Ammon's horn (tissue), 1 donor: ENCODE data around the gene PLGRKT.
A peak's percentile ranks its signal among the peaks of the same experiment; 100 is the strongest.
"Not testable (repeated sequence)": the region's sequence is repeated elsewhere in the genome, so short reads cannot be mapped to it uniquely, and the experiment has no call there.

Experiments used
- DNase-seq: peaks from one replicate; pipeline ENCODE4 v3.0.0-alpha.2; 2016; ENCODE audit warnings: low spot score

PLGRKT gene

GRCh38 chr9:5430912-5431311 is 6.8 kb downstream of the PLGRKT start:
- no peak for DNase-seq

- peak; percentile 49 for DNase-seq
Observed at GRCh38 chr9:5429873-5430564, 7.7 kb downstream of the PLGRKT start.

GRCh38 chr9:5428794-5429528 is 8.8 kb downstream of the PLGRKT start:
- no peak for DNase-seq

DNA sequence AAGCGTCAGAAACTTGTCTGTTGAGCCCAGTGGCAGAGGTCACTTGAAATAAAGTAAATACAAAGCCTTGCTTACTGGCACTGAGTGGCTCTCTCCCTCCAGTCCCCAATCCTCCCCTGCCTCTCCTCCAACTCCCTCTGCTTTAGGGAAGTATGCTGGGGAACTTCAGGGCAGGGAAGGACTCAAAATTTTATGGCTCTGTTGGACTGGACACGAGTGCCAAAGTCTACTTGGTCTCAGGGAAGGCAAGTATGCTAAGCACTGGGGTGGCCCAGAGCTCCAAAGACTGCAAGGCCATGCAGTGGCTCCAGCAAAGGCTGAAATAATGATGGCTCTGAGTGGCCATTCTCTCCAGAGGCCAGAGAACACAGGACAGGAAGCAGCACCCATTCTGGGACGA is 9.6 kb downstream of the PLGRKT start:
- no peak for DNase-seq

GRCh38 chr9:5427005-5427404 is 10.7 kb downstream of the PLGRKT start:
- DNase-seq = no peak

- no peak for DNase-seq
Observed at GRCh38 chr9:5425006-5425628, 12.6 kb downstream of the PLGRKT start.

GRCh38 chr9:5422276-5422675 is 15.4 kb downstream of the PLGRKT start:
- DNase-seq = no peak

DNA sequence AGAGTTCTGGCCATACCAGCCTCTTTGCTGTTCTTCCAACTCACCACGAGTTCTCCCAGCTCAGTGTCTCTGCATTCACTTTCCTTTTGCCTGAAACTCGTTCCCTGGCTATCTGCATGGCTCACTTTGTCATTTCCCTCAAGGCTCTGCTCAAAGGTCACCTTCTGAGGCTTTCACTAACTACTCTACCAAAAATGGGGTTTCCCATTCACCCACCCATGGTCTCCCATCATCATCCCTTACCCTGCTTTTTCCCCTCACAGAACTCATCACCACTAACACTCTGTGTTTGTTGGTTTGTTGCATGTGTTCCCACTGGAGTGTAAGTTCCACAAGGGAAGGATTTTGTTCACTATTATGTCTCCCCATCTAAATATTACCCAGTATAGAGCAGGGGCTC is 16.6 kb downstream of the PLGRKT start:
- DNase-seq = no peak

DNA sequence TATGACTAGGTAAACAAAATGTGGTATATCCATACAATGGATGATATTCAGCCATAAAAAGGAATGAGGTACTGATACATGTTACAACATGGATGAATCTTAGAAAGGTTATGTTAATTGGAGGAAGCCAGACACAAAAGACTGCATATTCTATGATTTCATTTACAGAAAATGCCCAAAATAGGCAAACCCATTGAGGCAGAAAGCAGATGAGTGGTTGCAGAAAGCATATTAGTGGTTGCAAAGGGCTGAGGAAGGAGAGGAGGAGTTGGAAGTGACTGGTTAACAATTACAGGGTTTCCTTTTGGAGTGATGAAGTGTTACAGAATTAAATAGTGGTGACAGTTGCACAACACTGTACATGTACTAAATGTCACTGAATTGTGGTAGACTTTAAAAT is 17.7 kb downstream of the PLGRKT start:
- DNase-seq = no peak

GRCh38 chr9:5418481-5418880 is 19.2 kb downstream of the PLGRKT start:
- DNase-seq = no peak

GRCh38 chr9:5416953-5417352 is 20.8 kb downstream of the PLGRKT start:
- DNase-seq = no peak

- no peak for DNase-seq
Observed at GRCh38 chr9:5408596-5408995, 29.1 kb downstream of the PLGRKT start.

GRCh38 chr9:5402217-5402616 is 35.5 kb downstream of the PLGRKT start:
- no peak for DNase-seq

DNA sequence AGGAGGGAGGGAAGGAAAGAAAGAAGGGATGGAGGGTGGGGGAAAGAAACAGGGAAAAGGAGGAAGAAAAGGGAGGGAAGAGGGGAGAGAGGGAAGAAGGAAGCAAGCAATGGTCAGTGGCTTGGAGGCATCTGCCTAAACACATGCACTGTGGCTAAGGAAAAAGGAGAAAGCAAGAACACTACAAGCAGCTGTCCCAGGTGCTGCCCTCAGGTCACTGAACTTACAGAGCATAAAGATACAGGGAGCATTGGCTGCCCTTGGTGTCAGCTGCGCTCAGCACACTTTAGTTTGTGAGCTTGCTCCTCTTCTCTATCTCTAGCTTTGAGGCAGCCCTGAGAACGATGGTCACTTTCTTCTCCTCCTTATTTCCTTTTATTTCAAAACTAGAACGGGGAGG is 40.2 kb downstream of the PLGRKT start:
- not testable (repeated sequence) for DNase-seq

DNA sequence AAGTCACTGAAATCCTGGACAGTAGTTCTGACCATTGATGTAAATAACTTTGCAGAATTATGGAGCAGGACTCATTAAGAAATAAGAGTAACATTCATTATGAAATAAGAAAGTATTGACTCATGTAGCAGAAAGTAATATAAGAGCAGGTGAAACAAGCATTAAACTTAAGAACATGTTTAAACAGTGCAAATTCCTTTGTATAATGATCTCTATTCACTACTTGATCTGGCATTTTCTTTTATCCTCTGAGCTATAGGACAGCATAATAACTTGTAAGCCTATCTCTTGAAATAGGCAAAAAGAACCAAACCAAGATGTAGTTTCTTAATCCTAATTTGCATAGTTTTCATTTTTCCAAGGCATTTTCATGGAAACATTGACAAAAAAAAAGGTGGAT is 42.3 kb downstream of the PLGRKT start:
- no peak for DNase-seq

DNA sequence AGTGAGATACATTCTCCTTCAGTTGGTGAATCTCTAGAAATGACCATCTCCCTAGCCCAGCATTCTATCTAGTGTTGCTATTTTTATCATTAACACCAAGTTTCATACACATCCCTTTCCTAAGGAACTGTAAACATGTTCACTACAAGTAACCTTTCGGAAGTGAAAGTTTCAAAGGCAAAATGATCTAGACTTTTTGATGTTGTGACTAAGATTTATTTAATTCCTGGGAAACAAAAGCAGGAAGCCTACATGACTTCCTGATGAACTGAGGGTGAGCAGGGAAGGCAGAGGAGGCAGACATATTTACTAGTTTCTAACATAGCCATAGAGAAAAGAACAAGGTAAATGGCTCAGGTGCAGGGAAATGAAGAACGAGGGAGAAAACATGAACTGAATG is 43.7 kb downstream of the PLGRKT start:
- DNase-seq = not testable (repeated sequence)

DNA sequence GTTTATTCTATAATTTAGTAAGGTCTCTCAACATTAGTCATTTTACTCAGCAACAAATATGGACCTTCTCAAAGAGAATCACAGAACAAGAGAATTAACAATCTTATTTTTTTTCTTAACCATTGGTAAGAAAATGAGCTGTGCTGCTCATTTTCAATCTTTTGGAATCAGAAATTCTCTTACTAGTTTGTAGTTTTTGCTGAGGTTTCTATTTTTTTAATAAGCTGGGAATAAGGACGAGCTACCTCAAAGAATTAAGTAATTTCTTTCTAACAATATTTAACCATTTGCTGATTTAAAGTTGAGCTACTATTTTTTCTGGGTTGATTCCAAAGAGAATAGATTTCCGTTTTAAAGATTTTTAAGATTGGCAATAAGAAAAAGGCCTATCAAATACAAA is 44.2 kb downstream of the PLGRKT start:
- DNase-seq = no peak

DNA sequence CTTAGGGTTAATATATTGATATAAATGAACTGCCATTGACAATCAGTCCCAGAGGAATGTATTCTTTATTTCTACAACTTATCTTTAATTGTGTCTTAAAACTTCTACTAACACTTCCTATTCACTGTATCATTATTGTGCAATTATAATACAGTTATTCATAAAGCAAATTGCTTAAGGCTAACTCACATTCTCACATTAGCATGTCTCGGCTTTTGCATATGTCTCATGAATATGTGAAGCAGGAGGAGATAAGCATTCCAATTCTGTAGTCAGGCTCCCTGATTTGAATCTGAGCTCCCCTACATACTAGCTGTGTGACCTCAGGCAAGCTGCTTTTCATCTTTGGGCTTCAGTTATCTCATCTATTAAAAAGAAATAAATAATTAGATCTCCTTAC is 45.4 kb downstream of the PLGRKT start:
- no peak for DNase-seq

- DNase-seq = no peak
Observed at GRCh38 chr9:5389109-5389732, 48.5 kb downstream of the PLGRKT start.

GRCh38 chr9:5388026-5388819 is 49.5 kb downstream of the PLGRKT start:
- DNase-seq = no peak

DNA sequence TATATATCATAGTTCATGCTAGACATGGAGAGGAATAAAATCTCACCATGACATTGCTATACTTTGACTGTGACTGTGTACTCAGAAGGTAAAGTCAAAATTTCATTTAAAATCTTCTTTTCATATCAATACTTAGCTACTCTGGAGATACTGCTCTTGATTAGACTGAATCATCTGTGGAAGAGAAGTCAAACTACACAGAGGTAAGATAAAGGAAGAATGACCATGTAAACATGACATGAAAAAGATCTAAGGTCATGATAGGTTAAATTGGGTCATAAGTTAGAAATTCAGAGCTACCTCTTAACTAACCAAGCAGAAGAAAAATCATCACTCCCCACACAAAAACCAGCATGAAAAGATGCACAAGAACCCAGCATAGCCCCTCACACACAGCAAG is 53.3 kb downstream of the PLGRKT start:
- DNase-seq = no peak

DNA sequence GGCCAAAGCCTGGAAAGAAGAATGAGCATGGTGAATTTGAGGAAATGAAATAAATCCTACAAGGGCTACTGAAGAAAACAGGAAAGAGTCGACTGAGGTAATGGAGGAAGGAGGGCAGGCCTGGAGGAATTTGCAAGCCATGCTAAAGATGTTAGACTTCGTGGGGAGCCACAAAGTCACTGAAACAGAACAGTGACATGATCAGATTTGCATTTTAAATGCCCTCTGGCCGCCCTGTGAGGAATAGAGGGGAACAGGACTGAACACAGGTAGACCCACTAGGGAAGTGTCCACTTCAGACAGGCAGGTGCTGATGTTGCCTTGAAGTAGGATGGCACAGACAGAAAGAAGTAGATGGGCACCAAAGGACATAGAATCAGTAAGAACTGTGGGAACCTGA is 55.2 kb downstream of the PLGRKT start:
- DNase-seq = no peak
